GM12874 (cell line): ENCODE measurements around the gene FER.

Experiments
- TF ChIP-seq, protein P1 (sequence below): IDR thresholded peaks from 2 replicates; pipeline ENCODE4 v1.5.1; 2011; ENCODE audit warnings: low read depth, mild to moderate bottlenecking, control low read depth, low read length, moderate library complexity; ENCODE audit not compliant: insufficient read depth

FER gene

DNA sequence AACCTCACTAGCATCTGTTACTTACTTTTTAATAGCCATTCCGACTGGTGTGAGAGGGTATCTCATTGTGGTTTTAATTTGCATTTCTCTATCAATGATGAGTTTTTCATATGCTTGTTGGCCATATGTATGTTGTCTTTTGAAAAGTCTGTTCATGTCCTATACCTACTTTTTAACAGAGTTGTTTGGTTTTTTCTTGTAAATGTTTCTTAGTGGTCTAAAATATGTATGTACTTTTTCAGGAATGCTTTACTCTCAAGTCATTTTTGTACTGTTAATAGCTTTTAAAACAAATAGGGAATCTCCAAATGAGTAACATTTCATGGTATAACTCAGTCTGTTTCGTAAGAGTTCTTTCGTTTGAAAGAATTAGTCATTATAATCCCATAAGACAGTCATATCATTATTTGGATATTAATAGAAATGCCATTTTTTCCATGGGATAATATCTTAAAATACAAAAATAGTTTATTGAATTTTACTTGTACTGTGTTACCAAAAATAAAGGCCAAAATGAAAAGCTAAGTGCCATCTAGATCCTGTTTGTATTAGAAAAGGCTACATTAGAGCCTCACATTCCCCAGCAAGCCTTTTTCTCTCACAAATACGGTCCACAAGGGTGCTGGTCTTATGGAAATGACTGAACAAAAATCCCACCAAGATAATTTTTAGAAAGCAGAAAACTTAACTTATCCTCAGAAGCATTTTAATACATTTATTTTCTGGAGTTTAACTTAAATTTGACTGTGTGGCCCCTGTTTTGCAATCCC lies 414.4 kb downstream of the FER start:
- TF ChIP-seq, protein P1, sequence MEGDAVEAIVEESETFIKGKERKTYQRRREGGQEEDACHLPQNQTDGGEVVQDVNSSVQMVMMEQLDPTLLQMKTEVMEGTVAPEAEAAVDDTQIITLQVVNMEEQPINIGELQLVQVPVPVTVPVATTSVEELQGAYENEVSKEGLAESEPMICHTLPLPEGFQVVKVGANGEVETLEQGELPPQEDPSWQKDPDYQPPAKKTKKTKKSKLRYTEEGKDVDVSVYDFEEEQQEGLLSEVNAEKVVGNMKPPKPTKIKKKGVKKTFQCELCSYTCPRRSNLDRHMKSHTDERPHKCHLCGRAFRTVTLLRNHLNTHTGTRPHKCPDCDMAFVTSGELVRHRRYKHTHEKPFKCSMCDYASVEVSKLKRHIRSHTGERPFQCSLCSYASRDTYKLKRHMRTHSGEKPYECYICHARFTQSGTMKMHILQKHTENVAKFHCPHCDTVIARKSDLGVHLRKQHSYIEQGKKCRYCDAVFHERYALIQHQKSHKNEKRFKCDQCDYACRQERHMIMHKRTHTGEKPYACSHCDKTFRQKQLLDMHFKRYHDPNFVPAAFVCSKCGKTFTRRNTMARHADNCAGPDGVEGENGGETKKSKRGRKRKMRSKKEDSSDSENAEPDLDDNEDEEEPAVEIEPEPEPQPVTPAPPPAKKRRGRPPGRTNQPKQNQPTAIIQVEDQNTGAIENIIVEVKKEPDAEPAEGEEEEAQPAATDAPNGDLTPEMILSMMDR: no peak

DNA sequence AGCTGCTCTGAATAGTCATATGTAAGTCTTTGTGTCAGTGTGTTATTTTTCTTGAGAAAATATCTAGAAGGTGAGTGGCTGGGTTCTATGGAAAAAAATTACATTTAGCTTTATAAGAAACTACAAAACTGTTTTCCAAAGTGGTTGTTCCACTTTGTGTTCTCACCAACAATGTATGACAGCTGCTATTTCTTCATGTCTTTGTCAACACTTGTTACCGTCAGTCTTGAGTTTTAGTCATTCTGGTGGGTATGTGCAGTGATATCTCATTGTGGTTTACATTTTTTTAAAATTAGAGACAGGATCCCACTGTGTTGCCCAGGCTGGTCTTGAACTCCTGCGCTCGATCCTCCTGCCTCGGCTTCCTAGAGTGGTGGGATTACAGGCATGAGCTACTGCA lies 415.6 kb downstream of the FER start:
- TF ChIP-seq, protein P1: no peak

DNA sequence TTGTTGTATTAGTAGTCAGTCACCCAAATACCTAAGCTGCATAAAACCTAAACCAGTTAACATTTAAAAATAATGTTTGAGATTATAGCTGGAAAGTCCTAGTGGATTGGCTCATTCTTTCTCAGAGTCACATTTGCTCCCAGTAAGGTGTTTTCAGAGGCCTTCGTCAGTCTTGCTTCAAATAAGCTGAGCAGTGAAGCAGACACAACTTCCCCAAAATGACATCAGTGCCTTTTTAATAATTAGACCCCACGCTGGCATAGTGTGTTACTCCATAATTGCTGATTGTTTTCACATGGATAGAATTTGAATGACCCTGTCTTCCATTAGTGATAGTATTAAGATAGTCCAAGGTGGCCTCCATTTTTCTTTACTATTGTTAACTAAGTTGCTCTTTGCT lies 416.3 kb downstream of the FER start:
- TF ChIP-seq, protein P1: no peak

DNA sequence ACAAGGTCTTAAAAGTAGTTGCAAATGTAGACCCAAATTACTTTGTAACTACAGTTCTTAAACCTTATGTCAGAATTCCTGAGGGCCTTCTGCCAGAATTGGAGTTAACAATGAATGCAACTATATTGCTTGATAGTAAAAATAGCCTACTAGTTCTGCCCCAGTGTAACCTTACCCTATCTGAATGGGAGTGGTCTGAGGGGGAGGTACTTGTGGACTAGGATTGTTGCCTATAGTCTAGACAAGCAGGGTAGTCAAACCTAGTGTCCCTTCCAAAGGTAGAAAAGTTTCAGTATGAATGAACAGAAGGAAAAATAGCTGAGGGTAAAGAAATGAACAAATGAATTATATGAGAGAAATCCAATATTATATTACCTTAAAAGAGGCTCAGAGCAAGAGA lies 419.9 kb downstream of the FER start:
- TF ChIP-seq, protein P1: no peak

DNA sequence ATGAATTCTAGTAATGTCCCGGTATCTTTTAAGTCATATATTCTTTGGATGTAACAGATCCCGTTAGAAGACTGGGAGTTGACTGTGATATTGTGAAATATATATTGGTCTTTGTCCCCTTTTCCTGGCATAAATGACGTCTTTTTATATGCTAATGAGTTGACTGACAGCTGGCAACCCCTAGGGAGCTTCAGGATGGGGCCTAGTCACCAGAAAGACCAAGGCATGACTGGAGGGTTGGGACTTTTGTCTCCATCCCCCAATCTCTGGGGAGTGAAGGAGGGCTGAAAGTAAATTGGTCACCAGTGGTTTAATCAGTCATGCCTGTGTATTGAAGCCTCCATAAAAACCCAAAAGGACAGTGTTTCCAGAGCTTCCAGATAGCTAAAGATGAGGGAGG lies 420.5 kb downstream of the FER start:
- TF ChIP-seq, protein P1: no peak

DNA sequence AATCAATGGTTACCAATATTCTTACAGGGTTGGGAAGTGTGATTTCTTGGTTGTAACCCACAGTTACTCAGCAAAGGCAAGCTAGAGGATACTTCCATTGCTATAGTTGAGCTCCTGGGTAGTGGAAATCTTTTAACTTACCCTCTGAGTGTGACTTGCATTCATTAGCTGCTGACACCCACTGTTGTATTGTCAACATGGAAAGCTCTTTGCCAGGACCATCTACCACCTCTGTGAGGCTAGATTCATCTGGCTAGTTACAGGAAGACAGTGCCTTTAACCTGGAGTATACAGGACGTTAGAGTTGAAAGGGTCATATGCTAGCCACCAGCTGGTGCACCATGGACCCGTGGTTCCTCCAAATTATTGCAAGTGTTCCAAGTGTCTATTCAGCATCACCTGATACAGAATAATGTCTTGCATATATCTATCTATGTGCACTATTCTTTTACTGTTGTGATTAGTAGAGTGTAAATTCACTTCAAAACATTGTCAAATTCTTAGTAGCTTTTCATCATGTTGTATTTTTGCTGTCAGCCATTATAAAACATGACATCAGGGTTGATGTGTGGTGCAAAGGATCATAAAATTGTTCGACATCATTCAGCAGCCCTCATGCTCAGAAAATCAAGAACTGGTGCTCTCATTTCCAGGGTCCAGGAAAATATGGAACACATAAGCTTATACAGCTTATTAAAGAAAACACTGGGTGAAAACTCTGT lies 423.1 kb downstream of the FER start:
- TF ChIP-seq, protein P1: no peak

DNA sequence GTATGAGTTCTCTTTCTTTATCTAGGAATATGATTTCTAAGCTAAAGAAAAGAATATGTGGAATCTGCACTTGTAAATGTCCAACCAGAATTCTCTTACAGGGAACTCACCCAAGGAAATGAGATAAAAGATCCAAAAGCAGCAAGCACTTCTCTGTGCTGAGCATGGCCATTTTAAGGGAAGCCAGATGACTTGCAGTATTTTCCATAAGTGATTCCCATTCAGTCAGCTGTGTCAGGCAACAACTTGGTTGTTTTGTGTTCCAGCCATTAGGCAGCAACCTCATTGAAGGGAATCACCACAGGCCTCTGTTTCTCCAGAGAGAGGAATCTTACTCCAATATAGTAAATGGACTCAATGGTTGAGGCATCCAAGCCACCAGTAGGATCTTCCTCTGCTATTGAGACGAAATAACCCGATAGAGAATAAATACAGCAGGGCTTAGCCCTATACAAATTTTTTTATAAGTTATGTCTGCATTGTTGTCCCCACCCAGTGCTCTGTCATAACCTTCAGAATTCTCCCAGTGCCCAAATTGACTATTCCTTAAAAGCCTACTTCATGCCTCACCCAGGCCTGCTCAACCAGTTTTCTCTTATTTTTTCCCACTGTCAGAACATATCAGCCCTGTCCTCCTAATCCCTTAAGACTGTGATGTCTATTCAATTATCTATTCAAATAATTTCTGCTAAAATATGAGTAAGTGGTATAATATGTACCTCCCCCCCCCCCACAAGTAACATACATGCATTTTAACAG lies 425.5 kb downstream of the FER start:
- TF ChIP-seq, protein P1: no peak
